A549 treated with AZD9567 at 1 μM for 4 hours (cell line): ENCODE measurements around the gene ALPK3. TPM values are rescaled to one million over a fixed set of nuclear protein-coding genes. Genes with fewer than 3 reads are reported as not detected.

Experiments
- total RNA-seq: library from RNA; stranded (reverse); fragments of 200-300 nt; extraction: Qiagen RNA extraction; gene quantifications from 5 replicates; pipeline ENCODE4 v1.2.3, GENCODE V29; 2022; ENCODE audit not compliant: insufficient read depth

ALPK3 gene
- 0.07 to 0.14 TPM (median 0.09 TPM) in 4 of 5 replicates, not detected in the other for total RNA-seq

GRCh38 chr15:84816694-84817465, at the start of gene ALPK3:
ALPK3 (plus strand) TSS chr15:84817356; CDS start chr15:84817453, 97 bp downstream.

DNA sequence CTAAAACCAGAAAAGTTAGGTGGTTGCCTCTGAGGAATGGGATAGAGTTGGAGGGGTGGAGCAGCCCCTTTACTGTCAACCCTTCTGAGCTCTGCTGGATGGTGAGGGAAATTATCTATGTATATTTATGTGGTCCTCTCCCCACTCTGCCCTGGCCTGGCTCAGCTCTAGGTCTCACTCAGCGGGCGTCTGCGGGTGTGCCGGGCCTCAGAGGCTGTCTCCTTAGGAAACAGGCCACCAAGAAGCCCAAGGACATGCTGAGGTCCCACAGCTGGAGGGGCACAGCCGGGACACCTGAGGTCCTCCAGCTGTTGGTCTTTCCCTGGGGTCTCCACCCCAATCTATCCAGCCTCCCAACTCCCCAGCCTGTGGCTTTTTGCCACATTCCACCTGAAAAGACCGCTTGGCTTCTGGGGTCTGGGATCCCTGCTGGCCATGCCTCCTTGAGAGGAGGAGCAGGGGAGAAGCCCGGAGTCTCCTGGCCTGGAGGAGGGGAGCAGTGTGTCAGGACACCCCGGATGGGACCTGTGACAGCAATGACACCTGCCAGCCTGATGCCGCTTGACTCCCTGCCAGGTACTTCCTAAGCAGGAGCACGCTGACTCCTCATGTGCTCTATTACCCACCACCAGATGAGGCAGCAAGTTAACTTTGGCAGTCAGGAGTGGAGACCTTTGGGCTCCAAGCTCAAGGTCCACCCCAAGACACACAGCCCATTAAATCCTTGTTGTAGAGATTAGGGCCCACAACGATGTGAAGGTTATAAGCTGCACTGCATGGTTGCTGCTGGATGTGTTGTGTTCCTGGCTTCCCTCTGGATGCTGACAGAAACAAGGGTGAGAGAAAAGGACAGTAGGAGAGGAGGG, 67.0 kb downstream of the ALPK3 start, which contains the start of gene SLC28A1:
TSS of gene SLC28A1 (plus strand) at position 747 of the 866 bp plus-strand sequence. CDS start 3,099 bp downstream, outside the sequence.

Other genes with a start within 250 kb of the ALPK3 start
- 7.6 to 15.1 TPM (median 14.1 TPM) in 5 replicates for gene ZSCAN2, start 216.3 kb upstream of the ALPK3 start, total RNA-seq
- 37.5 to 42.7 TPM (median 38.3 TPM) in 5 replicates for gene WDR73, start 163.1 kb upstream of the ALPK3 start, total RNA-seq
- gene NMB, start 159.2 kb upstream of the ALPK3 start, total RNA-seq = 14.9 to 24.9 TPM (median 22.5 TPM) in 5 replicates
- gene SEC11A, start 101.2 kb upstream of the ALPK3 start, total RNA-seq = 318 to 487 TPM (median 330 TPM) in 5 replicates
- 20.4 to 22.3 TPM (median 21.7 TPM) in 5 replicates for gene ZNF592, start 68.8 kb upstream of the ALPK3 start, total RNA-seq
- gene SLC28A1, start 67.3 kb downstream of the ALPK3 start, total RNA-seq = 0.05 to 0.06 TPM in 2 of 5 replicates, not detected in the others
- 21.2 to 27.4 TPM (median 25.0 TPM) in 5 replicates for gene PDE8A, start 164.5 kb downstream of the ALPK3 start, total RNA-seq